Measurements from ENCODE around the gene PRKACA.

- TF ChIP-seq EZH2 (IDR thresholded peaks at IDR 0.05) (no peak), POLR2AphosphoS5 (IDR thresholded peaks at IDR 0.05; ENCODE audit: borderline replicate concordance, low read depth, low read length) (no peak), FOXP2 (optimal IDR thresholded peaks at IDR 0.05; ENCODE audit: control extremely low read depth, extremely low read length, insufficient read depth) (no peak)
Observed at GRCh38 chr19:14096272-14096992, 21.1 kb downstream of the PRKACA start.
